GM18868 (cell line): ENCODE measurements around the gene ST14.

Experiments
- ATAC-seq: cut with Tn5 transposase; IDR thresholded peaks from one replicate; pipeline ENCODE4 v1.9.1; 2021; ENCODE audit warnings: mild to moderate bottlenecking, moderate library complexity; ENCODE audit not compliant: unreplicated experiment

ST14 gene

DNA sequence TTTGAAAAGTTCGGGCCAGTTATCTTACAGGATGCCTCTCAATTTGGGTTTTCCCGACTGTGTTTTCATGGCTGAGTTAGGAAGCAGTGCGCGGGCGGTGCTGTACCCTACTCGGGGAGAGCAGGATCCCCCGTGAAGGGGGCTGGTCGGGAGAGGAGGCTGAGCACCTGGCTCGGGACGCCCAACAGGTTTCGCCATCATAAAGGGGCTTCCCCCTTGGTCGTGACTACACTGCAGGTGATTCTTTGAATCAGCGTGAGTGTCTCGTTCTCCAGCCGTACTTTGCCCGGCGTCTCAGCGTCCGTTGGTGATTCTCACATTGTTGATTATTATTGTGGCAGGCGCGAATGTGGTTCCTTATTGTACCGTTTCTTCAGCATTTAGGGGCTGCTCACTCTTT lies 46.6 kb downstream of the ST14 start:
- no peak for ATAC-seq

DNA sequence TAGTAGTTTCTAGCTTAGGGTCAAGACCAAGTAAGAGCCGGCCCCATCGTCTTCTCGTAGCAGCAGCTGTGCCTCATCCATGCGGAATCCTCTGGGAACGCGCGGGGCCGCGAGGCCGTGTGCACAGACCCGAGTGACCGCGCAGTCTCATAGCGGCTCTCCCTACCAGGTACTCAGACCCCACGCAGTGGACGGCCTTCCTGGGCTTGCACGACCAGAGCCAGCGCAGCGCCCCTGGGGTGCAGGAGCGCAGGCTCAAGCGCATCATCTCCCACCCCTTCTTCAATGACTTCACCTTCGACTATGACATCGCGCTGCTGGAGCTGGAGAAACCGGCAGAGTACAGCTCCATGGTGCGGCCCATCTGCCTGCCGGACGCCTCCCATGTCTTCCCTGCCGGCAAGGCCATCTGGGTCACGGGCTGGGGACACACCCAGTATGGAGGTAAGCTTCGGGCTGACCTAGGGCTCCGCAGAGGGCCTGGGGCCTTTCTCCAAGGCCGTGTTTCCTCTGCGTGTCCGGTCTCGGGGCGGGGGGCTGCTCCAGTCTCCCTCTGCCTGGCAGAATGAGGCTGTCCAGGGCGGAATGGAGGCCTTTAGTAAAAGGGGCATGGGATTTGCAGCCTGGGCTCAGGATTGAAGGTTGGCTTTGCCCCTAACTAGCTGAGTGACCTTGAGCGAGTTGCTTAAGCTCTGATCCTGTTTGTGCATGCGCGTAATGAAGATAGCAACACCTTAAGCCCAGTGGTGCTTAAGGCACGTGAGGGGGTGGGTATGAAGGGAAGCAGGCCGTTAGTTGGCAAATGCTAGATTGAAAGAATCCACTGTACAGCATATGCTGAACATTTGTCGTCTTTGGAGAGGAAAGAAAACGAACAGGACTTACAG lies 48.9 kb downstream of the ST14 start:
- no peak for ATAC-seq

DNA sequence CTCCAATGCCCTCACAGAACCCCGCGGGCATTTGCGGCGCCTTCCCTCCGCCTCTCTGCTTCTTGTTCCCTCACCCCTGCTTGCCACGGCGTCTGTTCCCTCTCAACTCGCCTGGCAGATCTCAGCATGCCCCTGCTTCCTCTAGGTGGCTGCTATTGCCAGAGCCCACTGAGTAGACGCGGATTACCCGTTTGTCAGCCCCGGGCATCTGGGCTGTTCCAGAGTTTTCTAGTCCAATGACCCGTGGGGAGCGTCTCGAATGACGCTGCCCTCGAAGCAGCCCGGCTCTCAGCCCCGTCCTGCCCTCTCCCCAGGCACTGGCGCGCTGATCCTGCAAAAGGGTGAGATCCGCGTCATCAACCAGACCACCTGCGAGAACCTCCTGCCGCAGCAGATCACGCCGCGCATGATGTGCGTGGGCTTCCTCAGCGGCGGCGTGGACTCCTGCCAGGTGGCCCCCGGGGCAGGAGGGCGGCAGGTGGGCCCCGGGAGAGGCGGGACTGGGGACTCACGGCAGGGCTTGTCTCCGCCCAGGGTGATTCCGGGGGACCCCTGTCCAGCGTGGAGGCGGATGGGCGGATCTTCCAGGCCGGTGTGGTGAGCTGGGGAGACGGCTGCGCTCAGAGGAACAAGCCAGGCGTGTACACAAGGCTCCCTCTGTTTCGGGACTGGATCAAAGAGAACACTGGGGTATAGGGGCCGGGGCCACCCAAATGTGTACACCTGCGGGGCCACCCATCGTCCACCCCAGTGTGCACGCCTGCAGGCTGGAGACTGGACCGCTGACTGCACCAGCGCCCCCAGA lies 49.7 kb downstream of the ST14 start:
- no peak for ATAC-seq

DNA sequence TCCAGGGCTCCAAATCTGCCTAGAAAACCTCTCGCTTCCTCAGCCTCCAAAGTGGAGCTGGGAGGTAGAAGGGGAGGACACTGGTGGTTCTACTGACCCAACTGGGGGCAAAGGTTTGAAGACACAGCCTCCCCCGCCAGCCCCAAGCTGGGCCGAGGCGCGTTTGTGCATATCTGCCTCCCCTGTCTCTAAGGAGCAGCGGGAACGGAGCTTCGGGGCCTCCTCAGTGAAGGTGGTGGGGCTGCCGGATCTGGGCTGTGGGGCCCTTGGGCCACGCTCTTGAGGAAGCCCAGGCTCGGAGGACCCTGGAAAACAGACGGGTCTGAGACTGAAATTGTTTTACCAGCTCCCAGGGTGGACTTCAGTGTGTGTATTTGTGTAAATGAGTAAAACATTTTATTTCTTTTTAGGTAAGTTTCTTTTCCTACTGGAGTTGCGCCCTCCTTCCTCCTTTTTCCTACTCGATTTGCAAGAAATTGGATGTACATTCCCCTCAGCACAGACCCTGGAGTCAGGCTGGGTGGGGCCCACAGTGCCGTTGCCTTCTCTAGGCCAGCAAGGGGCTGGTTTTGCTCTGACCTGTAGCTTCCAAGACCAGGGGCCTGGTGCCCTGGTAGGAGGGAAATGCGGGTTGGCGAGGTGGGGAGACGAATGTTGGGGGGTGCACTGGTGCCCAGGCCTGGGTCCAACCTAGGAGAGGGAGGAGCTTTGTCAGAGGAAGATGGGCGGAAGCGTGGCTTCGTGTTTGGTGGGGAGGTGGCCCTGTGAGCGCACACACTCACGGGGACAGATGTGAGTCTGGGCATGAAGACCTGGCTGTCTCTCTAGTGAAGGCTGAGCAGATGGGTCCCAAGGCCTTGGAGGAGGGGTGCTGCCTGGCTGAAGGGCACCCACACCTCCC lies 50.6 kb downstream of the ST14 start:
- ATAC-seq: no peak

DNA sequence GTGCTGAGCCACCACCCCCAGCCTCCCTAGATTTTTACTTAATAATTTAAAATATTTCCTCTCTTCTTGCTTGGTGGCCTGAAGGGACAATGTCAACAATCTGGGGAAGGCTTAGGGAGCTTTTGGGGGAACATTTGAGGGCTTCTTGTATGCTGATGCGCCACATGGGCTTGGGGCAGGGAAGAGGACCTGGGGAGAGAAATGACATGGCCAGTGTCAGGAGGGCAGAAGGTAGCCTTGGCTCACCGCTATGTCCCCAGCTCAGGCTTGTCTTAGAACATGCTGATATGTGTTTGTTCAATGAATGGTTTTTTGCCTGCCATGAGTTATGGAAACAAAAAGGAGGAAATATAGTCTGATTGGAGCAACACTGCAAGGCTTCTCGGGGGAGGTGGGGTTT lies 51.6 kb downstream of the ST14 start:
- no peak for ATAC-seq

DNA sequence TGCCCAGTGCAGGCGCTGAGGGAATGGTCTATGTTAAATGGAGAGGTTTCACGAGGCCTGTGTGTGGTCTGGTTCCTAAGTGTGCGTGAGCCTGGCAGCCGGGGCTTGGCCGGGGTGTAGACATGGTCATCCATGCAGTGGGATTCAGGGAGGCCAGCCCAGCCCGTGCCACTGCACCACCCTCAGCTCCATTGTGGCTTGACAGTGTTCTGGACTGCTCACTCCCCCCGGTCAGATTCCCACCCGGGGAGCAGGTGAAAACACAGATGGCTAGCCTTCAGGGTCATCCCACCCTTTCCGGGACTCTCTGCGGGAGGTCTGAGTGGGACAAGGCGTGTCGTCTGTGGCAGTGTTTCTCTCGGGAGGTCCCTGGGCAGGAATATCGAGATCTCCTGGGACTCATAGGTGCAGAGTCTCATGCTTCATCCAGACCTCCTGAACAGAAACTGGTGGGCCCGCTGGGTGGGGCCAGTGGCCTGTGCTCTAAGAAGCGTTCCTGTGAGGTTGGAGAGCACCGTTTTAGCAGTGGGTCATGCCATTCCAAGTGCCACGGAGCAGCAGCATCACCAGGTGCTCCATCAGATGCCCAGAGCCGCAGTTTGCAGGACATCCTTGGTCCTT lies 52.3 kb downstream of the ST14 start:
- ATAC-seq: no peak

DNA sequence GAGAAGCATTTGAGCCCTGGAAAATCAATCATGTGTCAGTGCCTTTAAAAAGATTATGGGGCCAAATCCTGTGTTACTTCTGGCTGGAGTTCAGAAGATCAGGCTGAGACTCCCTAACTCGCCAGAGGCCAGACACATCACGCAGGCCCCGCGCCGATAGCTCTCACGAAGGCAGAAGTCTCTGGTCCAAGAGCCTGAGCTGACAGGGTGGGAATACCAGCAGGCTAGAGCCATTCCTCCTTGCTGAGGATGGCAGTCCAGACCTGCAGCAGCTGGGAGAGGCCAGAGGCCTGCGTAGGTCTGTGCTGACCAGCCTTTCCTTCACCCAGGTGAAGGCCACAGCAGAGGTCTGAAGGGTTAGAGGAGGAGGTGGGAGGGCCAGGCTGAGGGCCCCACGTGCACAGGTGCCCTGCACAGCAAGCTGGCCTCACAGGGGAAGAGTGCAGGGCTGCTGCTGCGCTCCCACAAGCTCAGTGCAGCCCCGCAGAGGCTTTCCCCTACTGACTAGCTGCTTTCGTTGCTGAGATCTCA lies 52.9 kb downstream of the ST14 start:
- ATAC-seq: no peak

DNA sequence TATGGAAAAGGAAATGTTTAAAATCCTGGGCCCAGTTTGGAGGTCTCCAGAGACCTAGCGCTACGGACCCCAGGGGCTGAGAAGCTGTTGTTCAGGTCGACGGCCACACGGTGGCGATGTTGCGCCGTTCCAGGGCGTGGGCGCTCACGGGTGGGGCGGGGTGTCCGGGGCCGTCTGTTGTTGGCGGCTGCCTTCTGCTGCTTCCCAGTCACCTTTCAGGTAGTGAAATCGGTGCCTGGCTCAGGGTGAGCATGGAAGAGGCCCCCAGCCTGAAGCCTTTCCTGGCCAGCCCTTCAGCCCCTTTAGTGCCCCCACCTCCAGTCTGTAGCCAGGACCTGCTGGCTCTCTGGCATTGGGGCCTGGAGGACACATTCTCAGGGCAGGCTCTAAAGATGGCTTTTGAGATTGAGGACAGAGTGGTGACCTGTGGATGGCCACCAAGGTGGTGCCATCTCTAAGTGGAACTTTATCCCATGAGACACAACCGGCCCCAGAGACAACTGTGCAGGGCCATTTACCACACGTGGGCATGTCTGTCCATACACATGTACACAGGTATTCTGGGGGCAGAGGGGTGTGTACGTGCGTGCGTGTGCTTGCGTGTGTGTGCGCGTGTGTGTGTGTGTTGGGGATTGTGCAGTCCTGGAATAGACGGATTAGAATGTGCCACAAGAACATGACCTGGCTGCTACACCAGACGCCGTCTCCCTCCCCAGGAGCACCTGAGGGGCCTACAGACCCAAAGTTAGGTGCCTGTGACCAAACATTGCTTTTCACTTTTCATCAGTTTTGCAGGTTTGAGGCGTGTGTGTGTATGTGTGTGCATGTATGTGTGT lies 53.8 kb downstream of the ST14 start:
- peak; percentile 85 for ATAC-seq

DNA sequence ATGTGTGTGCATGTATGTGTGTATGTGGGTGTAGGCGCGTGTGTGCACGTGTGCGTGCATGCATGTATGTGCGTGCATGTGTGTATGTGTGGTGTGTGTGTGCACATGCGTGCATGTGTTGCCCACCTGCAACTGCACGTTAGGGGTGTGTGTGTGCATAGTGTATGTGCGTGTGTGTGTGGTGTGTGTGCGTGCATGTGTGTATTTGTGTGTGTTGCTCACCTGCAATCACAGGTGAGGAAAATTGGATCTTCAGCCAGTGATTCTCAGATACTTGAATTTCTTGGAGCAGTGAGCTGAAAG lies 54.3 kb downstream of the ST14 start:
- ATAC-seq: no peak

DNA sequence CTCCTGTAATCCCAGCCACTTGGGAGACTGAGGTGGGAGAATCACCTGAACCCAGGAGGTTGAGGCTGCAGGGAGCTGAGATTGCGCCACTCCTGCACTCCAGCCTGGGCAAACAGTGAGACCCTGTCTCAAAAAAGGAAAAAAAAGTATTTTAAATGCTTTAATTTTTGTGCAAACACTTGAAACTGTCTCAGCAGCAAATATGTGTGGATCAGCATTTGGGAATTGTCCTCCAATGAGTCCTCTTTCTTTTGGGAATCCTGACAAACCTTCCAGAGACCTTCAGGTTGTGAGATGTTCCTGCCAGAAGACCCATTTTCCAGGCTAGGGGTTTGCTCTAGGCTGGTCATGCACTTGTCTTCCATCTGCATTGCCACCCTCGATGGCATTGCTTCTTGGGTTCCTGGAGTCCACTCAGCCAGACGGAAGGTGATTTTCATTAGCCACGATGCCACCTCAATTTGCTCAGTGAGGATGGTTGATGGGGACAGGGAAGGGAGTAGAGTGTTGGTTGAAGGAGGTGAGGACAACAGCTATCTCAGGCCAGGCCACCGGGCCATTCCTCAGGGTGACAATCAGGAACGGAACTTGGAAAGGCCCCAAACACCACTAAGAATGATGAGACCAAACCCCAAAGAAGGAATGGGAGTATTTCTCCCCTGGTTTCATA lies 55.4 kb downstream of the ST14 start:
- no peak for ATAC-seq

DNA sequence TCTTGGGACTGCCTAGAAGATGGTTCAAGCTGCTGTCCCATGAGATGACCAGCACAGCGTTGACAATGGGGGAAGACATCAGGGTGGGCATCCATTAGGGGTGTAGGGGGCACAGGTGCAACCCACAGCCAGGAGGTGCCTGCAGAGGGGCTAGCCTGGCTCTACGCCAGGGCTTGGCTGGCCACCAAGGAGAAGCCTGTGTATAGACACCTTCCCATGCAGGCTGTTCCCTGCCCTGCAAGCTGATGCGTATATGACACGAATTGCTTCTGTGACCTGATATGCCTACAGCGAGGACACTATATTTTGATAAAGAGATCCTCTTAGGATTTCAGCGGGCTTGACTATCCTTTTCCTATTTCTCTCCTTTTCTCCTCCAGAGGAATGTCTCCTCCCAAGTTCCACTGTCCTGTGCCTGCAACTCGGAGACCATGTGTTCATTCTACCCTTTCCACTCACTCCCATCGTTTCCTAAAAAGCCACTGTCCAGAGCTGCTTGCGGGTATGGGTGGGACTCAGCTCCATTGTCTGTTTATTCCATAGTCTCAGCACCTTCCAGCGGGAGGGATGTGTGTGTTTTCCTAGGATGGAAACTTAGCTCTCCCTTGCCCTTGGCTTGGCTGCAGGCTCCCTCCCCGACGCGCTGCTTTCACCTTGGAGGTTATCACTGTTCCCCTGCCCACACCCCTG lies 56.1 kb downstream of the ST14 start:
- ATAC-seq: no peak

DNA sequence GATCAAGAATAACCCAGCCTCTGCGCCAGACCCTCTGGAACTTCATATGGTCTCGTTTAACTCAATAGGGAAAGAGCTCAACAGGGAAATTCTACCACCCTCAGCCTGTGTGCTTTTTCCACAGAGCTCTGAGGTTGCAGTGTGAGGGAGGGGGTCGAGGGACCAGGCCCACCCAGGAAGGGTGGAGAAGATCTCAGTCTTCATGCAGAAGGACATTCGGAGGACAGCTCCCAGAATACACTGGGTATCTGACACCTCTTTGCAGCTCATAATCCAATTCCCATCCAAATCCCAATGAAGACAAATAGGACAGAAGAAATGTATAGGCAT lies 56.6 kb downstream of the ST14 start:
- ATAC-seq: no peak

DNA sequence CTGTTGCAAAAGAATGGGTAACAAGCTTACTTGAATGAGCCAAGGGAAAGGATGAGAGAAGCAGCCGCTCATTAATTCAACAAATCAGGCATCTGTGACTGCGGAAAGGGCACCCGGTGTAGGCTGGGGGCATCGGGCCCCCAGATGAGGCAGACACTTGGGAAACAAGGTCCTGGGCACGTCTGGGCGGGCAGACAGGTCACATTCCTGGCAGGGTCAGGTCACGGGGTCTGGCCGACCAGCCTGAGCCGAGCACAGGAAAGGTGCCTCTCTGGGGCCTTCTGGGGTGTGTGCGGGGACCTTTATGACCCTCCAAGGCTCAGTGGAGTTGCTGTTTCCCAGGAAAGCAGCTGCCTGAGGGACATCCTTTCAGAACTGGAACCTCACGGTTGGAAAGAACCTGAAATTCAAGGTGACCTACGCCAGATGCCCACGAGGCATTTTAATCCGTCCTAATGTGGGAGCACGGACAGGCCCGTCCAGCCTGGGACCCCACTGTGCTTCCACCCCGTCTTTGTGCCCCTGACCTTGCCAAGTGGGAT lies 57.1 kb downstream of the ST14 start:
- no peak for ATAC-seq

DNA sequence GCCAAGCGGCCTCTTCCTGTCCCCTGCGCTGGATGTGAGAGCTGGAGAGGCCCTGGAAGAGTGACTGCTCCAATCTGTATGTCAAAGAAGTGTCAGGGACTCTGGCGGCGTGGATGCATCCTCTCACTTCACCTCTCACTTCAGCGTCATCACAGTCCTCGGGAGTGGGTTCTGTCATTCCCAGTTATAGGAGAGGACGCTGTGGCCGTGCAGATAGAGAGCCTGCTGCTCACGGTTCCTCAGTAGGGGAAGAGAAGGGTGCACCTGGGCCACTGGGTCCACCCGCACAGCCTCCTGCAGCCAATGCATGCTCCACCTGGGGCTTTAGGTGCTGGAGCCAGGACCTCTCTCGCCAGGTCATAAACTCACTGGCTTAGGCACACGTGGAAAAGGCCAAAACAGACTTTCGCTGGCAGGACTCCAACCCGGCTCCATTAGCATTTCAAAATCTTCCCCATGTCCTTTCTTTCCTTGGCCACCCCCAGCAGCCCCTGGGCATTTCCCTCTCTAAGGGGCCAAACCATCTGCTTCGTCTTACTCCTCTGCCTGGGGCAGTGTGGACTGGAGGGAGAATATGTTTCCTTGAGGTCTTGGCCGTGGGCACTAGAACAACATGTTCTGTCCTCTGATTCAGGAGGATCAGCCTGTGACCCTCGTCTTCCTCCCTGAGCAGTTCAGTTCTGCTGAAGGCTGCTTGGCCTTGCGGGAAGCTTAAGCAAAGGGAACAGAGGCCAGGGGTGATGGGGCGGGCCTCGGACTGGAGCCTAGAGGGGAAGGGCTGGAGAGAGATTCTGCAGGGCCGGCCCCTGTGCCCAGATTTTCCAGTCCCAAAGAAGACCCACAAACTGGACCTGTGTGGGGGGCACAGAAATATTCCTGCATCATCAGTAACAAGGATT lies 57.8 kb downstream of the ST14 start:
- no peak for ATAC-seq

DNA sequence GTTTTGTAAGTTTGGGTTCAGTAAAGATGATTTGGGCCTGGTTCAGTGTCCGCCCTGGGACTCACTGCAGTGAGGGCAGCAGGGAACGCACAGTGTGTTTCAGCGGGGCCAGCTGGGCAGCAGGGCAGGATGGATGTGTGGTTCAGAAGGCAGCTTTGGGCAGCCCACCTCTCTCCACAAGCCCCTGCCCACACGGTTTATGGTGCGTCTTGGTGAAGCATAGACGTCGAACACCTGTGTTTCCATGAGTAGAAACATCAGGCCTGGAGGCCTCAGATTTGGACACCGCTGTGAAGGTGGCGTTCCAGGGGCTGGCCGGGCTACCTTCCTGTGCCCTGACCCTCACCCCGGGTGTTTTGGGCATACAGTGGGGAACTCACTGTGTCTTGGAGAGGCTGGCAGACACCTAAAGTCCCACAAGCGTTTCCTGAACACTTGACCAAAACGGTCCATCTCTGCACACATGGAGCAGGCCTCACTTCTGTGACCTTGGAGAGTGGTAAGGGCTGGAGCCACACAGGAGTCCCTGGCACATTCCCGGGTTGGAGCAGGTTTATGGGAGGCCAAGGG lies 59.0 kb downstream of the ST14 start:
- no peak for ATAC-seq

DNA sequence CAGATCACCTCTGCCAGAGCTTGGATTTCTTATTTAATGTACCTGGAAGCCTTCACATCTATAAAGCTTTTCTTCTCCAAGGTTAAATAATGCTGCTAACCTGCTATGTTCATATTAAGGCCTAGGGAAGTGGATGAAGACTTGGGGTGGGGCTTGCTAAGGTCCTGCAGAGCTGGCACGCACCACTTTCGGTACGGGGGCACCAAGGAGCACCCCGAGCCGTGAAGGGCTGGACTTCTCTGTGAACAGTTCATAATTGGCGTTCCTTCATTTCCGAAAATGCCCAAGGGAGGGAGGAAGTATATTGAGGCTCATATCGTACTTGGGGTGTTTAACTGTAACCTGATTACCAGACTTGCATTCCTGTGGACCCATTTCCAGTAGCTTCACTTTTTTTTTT lies 59.6 kb downstream of the ST14 start:
- ATAC-seq: no peak
